SK-N-SH (cell line): Measurements from ENCODE around the gene SEM1. TPM values are rescaled to one million over a fixed set of nuclear protein-coding genes. Genes with fewer than 3 reads are reported as not detected.

Experiments
- CTCF ChIA-PET: fragments of 300-600, 350-600 bp; formaldehyde crosslinking; extraction: SDS; loops from one replicate; lab custom pipeline; 2021; lab: Yijun Ruan, JAX
- POLR2A ChIA-PET: fragments of 350-600 bp; sonication (Branson Sonifier 250); formaldehyde crosslinking; extraction: SDS; loops from one replicate; lab custom pipeline; 2020; ENCODE audit warnings: antibody characterized with exemption, inconsistent platforms; lab: Yijun Ruan, JAX
- DNase-seq: peaks from one replicate; pipeline ENCODE4 v3.0.0; 2012
- H2AFZ ChIP-seq: fragments of 200-600 bp; sonication (generic); 2 replicates; pipeline ENCODE4 v1.8.1; 2016; ENCODE audit warnings: antibody characterized with exemption, mild to moderate bottlenecking, low read depth
- H3F3A ChIP-seq: fragments of 200-600 bp; sonication (generic); replicated peaks from 2 replicates; pipeline ENCODE3; 2016; ENCODE audit warnings: antibody characterized with exemption, mild to moderate bottlenecking; ENCODE audit not compliant: insufficient read depth
- H3K27ac ChIP-seq, 2 experiments: fragments of 200-500 bp in 1 of 2; fragments of 200-600 bp in 1 of 2; sonication (Bioruptor generic) in 1 of 2; sonication (generic), shearing (Covaris generic) in 1 of 2; 2 replicates each; pipeline versions ENCODE4 v1.5.1 to v1.6.1; 2014 to 2016; ENCODE audit warnings: low read depth in 2 of 2, inconsistent platforms in 1 of 2, low read length in 1 of 2, mild to moderate bottlenecking in 1 of 2, mixed read lengths in 1 of 2
- H3K27me3 ChIP-seq: fragments of 200-600 bp; sonication (generic), shearing (Covaris generic); 2 replicates; pipeline ENCODE4 v1.6.1; 2016; ENCODE audit warnings: mixed run types; ENCODE audit not compliant: insufficient read depth
- H3K36me3 ChIP-seq, 2 experiments: fragments of 200-500 bp in 1 of 2; fragments of 200-600 bp in 1 of 2; sonication (Bioruptor generic) in 1 of 2; sonication (generic) in 1 of 2; replicated peaks in 1 of 2; 2 replicates each; pipeline versions ENCODE3 to v1.5.1; 2014 to 2016; ENCODE audit warnings: low read length in 1 of 2, mild to moderate bottlenecking in 1 of 2; ENCODE audit not compliant: insufficient read depth in 2 of 2, control insufficient read depth in 1 of 2
- H3K4me1 ChIP-seq, 2 experiments: fragments of 200-500 bp in 1 of 2; fragments of 200-600 bp in 1 of 2; sonication (Bioruptor generic) in 1 of 2; sonication (generic), shearing (Covaris generic) in 1 of 2; 2 replicates each; pipeline versions ENCODE4 v1.5.1 to v1.6.1; 2014 to 2016; ENCODE audit warnings: low read depth in 1 of 2, low read length in 1 of 2, mixed run types in 1 of 2; ENCODE audit not compliant: insufficient read depth in 2 of 2, control insufficient read depth in 1 of 2
- H3K4me2 ChIP-seq: fragments of 200-600 bp; sonication (generic), shearing (Covaris generic); 2 replicates; pipeline ENCODE4 v1.6.1; 2017; ENCODE audit warnings: mixed run types
- H3K4me3 ChIP-seq, 2 experiments: fragments of 200-500 bp in 1 of 2; fragments of 200-600 bp in 1 of 2; sonication (Bioruptor generic) in 1 of 2; sonication (generic), shearing (Covaris generic) in 1 of 2; 2 replicates each; pipeline versions ENCODE4 v1.5.1 to v1.8.1; 2014 to 2016; ENCODE audit warnings: low read depth in 2 of 2, inconsistent platforms in 1 of 2, low read length in 1 of 2, mild to moderate bottlenecking in 1 of 2, mixed read lengths in 1 of 2, moderate library complexity in 1 of 2
- H3K79me2 ChIP-seq: fragments of 200-600 bp; sonication (generic); 2 replicates; pipeline ENCODE4 v1.8.1; 2017; ENCODE audit warnings: mild to moderate bottlenecking; ENCODE audit not compliant: insufficient read depth
- H3K9ac ChIP-seq: fragments of 200-600 bp; sonication (generic); 2 replicates; pipeline ENCODE4 v1.6.1; 2017; ENCODE audit warnings: mixed run types
- H3K9me2 ChIP-seq: fragments of 200-600 bp; sonication (generic); 2 replicates; pipeline ENCODE4 v1.6.1; 2017; ENCODE audit warnings: mixed run types
- H3K9me3 ChIP-seq: fragments of 200-600 bp; sonication (generic); 2 replicates; pipeline ENCODE4 v1.6.1; 2017; ENCODE audit warnings: mixed run types, mild to moderate bottlenecking, moderate library complexity
- H4K20me1 ChIP-seq: fragments of 200-600 bp; sonication (generic); 2 replicates; pipeline ENCODE4 v1.6.1; 2017; ENCODE audit warnings: mild to moderate bottlenecking, mixed run types; ENCODE audit not compliant: insufficient read depth
- FOSL2 ChIP-seq: IDR thresholded peaks from 2 replicates; pipeline ENCODE4 v1.4.0; 2012; ENCODE audit warnings: low read depth, mild to moderate bottlenecking, moderate library complexity, borderline replicate concordance
- FOXM1 ChIP-seq: IDR thresholded peaks from 2 replicates; pipeline ENCODE4 v1.4.0; 2012; ENCODE audit warnings: low read depth, mild to moderate bottlenecking
- GABPA ChIP-seq: IDR thresholded peaks from 2 replicates; pipeline ENCODE4 v1.4.0; 2012; ENCODE audit warnings: low read depth, mild to moderate bottlenecking
- MEF2A ChIP-seq: IDR thresholded peaks from 2 replicates; pipeline ENCODE4 v1.4.0; 2012; ENCODE audit warnings: low read depth, borderline replicate concordance
- MXI1 ChIP-seq: IDR thresholded peaks from 2 replicates; pipeline ENCODE4 v1.6.1; 2012; ENCODE audit warnings: mild to moderate bottlenecking, low read depth, low read length, improper control_type of control experiment
- RAD21 ChIP-seq: IDR thresholded peaks from 2 replicates; pipeline ENCODE4 v1.6.1; 2012; ENCODE audit warnings: mild to moderate bottlenecking, low read length
- RXRA ChIP-seq: IDR thresholded peaks from 2 replicates; pipeline ENCODE4 v1.4.0; 2012; ENCODE audit warnings: low read depth, mild to moderate bottlenecking, borderline replicate concordance
- SIN3A ChIP-seq: IDR thresholded peaks from 2 replicates; pipeline ENCODE4 v1.6.1; 2012; ENCODE audit warnings: low read depth, mild to moderate bottlenecking, low read length, moderate library complexity, borderline replicate concordance
- TEAD4 ChIP-seq: IDR thresholded peaks from 2 replicates; pipeline ENCODE4 v1.4.0; 2012; ENCODE audit warnings: mild to moderate bottlenecking, borderline replicate concordance; ENCODE audit not compliant: insufficient read depth
- WGBS: methylation state at CpG from one replicate; pipeline ENCODE4 v1.1.6; 2017; ENCODE audit warnings: low lambda C conversion rate; 5-methylcytosine and 5-hydroxymethylcytosine counted together
- polyA plus RNA-seq, 3 experiments: library from polyadenylated mRNA; depleted of rRNA; stranded (reverse); fragments of >200 nt; gene quantifications; 2 replicates each; pipeline ENCODE4 v1.2.3, GENCODE V29; 2012
- TF ChIP-seq, protein P1 (sequence below): IDR thresholded peaks from 2 replicates; pipeline ENCODE4; 2012
- TF ChIP-seq, protein P2 (sequence below): fragments of 200-600 bp; sonication (generic); IDR thresholded peaks from 2 replicates; pipeline ENCODE4 v1.6.1; 2017; ENCODE audit warnings: antibody characterized with exemption, mild to moderate bottlenecking, moderate library complexity
- TF ChIP-seq, protein P3 (sequence below): fragments of 150-350 bp; IDR thresholded peaks from 2 replicates; pipeline ENCODE4 v1.6.1; 2017; ENCODE audit warnings: antibody characterized with exemption, low read length, low read depth, borderline replicate concordance
- TF ChIP-seq, protein P4 (sequence below): IDR thresholded peaks from 2 replicates; pipeline ENCODE4 v1.6.1; 2012; ENCODE audit warnings: mild to moderate bottlenecking, low read depth, low read length, moderate library complexity

The SEM1 gene
- polyA plus RNA-seq, 1 of the 3 experiments (the other 2 are of a cell fraction) = 56.3 TPM

DNA sequence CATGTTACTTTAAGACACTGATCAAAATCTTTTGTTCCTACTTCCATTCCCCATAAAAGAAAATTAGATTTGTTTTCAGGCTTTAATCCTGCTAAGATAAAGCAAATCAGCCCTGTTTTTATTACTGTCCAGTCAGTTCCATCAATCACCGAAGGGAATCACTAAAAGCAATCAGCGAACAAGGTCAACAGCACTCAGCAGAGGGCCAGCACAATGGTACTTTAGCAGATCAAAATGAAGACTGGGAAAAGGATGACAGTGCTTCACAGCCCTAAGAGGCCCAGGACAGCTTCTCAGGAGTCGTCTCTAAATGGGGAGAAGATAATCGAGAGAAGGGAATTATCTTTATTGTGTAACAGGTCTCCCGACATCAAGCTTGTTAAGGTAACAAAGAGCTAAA lies 32.7 kb downstream of the SEM1 start (continued):
- TF ChIP-seq, protein P1, sequence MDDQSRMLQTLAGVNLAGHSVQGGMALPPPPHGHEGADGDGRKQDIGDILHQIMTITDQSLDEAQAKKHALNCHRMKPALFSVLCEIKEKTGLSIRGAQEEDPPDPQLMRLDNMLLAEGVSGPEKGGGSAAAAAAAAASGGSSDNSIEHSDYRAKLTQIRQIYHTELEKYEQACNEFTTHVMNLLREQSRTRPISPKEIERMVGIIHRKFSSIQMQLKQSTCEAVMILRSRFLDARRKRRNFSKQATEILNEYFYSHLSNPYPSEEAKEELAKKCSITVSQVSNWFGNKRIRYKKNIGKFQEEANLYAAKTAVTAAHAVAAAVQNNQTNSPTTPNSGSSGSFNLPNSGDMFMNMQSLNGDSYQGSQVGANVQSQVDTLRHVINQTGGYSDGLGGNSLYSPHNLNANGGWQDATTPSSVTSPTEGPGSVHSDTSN = no peak
- TF ChIP-seq, all 33 proteins: peak for 0

DNA sequence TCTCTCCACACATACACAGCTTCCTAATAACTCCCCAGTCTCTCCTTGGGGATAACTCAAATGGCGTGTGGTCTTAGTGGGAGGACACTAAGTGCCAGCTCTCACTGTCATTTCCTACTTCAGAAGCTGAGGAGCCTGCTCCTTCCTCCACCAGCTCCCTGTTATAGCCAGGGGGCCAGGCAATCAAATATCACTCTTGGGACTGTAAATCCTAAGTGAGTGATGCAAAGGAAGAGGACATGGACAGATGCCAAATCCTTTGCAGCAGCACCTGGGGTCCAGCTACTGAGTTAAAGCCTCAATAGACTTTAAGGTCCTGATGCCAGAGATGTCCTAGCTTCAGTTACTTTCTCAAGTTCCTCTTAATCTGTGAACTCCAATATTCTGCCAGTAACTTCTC lies 34.1 kb downstream of the SEM1 start:
- no peaks in the 10 kb centered on the region for H3F3A ChIP-seq

DNA sequence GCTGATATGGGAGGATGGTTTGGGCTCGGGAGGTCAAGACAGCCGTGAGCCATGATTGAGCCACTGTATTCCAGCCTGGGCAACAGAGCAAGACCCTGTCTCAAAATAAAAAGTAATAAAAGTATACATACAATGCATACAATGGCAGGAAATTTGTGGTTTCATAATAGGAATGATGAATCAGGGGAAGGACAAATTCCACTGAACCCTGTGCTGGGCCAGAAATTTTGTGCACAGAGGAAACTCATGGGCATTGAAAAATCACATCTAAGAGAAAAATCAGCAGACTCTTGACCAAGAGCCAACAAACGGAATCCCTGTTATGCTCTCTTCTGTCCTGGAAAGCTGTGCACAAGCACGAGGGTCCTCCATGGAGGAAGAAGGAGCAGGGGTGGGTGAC lies 35.1 kb downstream of the SEM1 start:
- Histone ChIP-seq H3K27me3 (no peaks in the 10 kb centered on the region), H3K4me2 (no peak overlapping the region), H3K4me1 (peaks cover 0 to 17% of the 10 kb centered on the region in 2 experiments; a peak in 2 of 4 replicates), H3K4me3 (no peak overlapping the region), H3K79me2 (no peaks in the 10 kb centered on the region), H3K27ac (no peak overlapping the region), H3F3A (no peaks in the 10 kb centered on the region), H3K36me3 (peaks cover 2 to 4% of the 10 kb centered on the region in 2 experiments), H3K9ac (no peak overlapping the region), H2AFZ (no peak overlapping the region), H3K9me2 (no peaks in the 10 kb centered on the region), H4K20me1 (no peaks in the 10 kb centered on the region), H3K9me3 (no peaks in the 10 kb centered on the region)
- ChIA-PET CTCF (interaction anchor here (0.8 kb wide), 1 partner anchor 19 kb away, joined by 3 read pairs; no protein-coding TSS in a partner anchor), POLR2A (no interaction called here)
- WGBS = 91% methylated on average over 4 of the region's 4 CpGs
- DNase-seq = no peak
- no peak for TF ChIP-seq MXI1
- TF ChIP-seq, protein P2, sequence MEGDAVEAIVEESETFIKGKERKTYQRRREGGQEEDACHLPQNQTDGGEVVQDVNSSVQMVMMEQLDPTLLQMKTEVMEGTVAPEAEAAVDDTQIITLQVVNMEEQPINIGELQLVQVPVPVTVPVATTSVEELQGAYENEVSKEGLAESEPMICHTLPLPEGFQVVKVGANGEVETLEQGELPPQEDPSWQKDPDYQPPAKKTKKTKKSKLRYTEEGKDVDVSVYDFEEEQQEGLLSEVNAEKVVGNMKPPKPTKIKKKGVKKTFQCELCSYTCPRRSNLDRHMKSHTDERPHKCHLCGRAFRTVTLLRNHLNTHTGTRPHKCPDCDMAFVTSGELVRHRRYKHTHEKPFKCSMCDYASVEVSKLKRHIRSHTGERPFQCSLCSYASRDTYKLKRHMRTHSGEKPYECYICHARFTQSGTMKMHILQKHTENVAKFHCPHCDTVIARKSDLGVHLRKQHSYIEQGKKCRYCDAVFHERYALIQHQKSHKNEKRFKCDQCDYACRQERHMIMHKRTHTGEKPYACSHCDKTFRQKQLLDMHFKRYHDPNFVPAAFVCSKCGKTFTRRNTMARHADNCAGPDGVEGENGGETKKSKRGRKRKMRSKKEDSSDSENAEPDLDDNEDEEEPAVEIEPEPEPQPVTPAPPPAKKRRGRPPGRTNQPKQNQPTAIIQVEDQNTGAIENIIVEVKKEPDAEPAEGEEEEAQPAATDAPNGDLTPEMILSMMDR = no peak
- TF ChIP-seq MEF2A = no peak
- TF ChIP-seq, protein P3, sequence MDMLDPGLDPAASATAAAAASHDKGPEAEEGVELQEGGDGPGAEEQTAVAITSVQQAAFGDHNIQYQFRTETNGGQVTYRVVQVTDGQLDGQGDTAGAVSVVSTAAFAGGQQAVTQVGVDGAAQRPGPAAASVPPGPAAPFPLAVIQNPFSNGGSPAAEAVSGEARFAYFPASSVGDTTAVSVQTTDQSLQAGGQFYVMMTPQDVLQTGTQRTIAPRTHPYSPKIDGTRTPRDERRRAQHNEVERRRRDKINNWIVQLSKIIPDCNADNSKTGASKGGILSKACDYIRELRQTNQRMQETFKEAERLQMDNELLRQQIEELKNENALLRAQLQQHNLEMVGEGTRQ = no peak
- no peak for TF ChIP-seq FOSL2
- TF ChIP-seq RXRA = no peak
- no peak for TF ChIP-seq RAD21
- no peak for TF ChIP-seq GABPA
- no peak for TF ChIP-seq TEAD4
- no peak for TF ChIP-seq SIN3A

More for the DNA sequence above, 34.1 kb downstream of the SEM1 start:
- H3K4me2 ChIP-seq = no peak overlapping the region
- no peaks in the 10 kb centered on the region for H3K27me3 ChIP-seq
- DNase-seq = no peak
- no peak overlapping the region for H3K4me3 ChIP-seq
- ChIA-PET CTCF (interaction anchor here (0.8 to 1.1 kb wide), 4 partner anchors 15 to 352 kb away, joined by 3 to 5 read pairs (median 3); no protein-coding TSS in a partner anchor), POLR2A (no interaction called here)
- H2AFZ ChIP-seq = no peak overlapping the region
- H3K4me1 ChIP-seq = peaks cover 0 to 12% of the 10 kb centered on the region in 2 experiments; a peak in 2 of 4 replicates
- H3K9ac ChIP-seq = no peak overlapping the region
- TF ChIP-seq FOXM1 (no peak), SIN3A (no peak)
- TF ChIP-seq, protein P4, sequence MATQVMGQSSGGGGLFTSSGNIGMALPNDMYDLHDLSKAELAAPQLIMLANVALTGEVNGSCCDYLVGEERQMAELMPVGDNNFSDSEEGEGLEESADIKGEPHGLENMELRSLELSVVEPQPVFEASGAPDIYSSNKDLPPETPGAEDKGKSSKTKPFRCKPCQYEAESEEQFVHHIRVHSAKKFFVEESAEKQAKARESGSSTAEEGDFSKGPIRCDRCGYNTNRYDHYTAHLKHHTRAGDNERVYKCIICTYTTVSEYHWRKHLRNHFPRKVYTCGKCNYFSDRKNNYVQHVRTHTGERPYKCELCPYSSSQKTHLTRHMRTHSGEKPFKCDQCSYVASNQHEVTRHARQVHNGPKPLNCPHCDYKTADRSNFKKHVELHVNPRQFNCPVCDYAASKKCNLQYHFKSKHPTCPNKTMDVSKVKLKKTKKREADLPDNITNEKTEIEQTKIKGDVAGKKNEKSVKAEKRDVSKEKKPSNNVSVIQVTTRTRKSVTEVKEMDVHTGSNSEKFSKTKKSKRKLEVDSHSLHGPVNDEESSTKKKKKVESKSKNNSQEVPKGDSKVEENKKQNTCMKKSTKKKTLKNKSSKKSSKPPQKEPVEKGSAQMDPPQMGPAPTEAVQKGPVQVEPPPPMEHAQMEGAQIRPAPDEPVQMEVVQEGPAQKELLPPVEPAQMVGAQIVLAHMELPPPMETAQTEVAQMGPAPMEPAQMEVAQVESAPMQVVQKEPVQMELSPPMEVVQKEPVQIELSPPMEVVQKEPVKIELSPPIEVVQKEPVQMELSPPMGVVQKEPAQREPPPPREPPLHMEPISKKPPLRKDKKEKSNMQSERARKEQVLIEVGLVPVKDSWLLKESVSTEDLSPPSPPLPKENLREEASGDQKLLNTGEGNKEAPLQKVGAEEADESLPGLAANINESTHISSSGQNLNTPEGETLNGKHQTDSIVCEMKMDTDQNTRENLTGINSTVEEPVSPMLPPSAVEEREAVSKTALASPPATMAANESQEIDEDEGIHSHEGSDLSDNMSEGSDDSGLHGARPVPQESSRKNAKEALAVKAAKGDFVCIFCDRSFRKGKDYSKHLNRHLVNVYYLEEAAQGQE = no peak
- TF ChIP-seq, protein P1 = no peak
- H3K9me2 ChIP-seq = no peaks in the 10 kb centered on the region
- H3K36me3 ChIP-seq = peaks cover 0 to 2% of the 10 kb centered on the region in 2 experiments
- no peaks in the 10 kb centered on the region for H4K20me1 ChIP-seq
- no peaks in the 10 kb centered on the region for H3K9me3 ChIP-seq
- 100% methylated on average over 1 of the region's 1 CpG for WGBS
- H3K27ac ChIP-seq = no peak overlapping the region
- H3K79me2 ChIP-seq = no peaks in the 10 kb centered on the region
